ENCODE data around the gene CMTR1. TPM values are rescaled to one million over a fixed set of nuclear protein-coding genes. Genes with fewer than 3 reads are reported as not detected.

CMTR1 gene
- total RNA-seq, 1 donor from 2014 or later = 53.5 TPM

DNA sequence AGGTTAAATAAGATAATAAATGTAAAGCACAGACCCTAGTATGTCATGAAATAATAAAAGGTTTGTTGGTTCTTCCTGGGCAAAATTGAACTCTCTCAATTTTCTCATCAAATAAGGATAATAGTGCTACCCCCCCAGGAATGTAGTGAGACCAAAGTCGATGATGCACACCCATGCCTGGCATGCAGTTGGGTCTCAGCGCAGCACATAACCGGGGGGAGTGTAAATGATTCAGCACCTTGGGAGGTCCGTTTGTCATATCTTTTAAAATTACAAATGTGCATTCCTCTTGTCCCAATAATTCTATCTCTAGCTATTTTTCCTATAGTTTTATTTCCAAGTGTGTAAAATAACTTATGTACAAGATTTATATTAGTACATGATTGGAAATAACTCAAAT lies 98.0 kb downstream of the CMTR1 start:
- intact Hi-C loops (cut with micrococcal nuclease) = no loop called here
- Mint-ChIP-seq H3K36me3 (ENCODE audit: low read depth) (no peaks in the 10 kb centered on the region), H3K27me3 (ENCODE audit: insufficient read depth) (peaks cover 43% of the 10 kb centered on the region), H3K27ac (no peak overlapping the region), H3K9me3 (no peaks in the 10 kb centered on the region), H3K4me1 (ENCODE audit: low read depth) (no peaks in the 10 kb centered on the region), H3K4me3 (no peak overlapping the region)
- no peak for DNase-seq (ENCODE audit: low spot score)

Other genes starting within 250 kb of the CMTR1 start
- gene TBC1D22B, start 175.4 kb upstream of the CMTR1 start, total RNA-seq = 20.8 and 21.2 TPM in 2 replicates
- gene TMEM217, start 175.1 kb upstream of the CMTR1 start, total RNA-seq = 7.7 and 9.9 TPM in 2 replicates
- 30.0 and 34.2 TPM in 2 replicates for gene RNF8, start 79.2 kb upstream of the CMTR1 start, total RNA-seq
- gene CCDC167, start 66.7 kb downstream of the CMTR1 start, total RNA-seq = 66.6 and 72.4 TPM in 2 replicates

All from activated T-helper 1 cell treated with anti-CD3 and anti-CD28 coated beads, Interleukin-12 subunit alpha, Interleukin-12 subunit beta, Interleukin-2, Interleukin-4 antibody, amounts not matched to agents 30 ng/mL and 10 ng/mL and 1 ng/mL, durations not matched to agents 14 hours and 24 hours and 36 hours (primary cell).